H9 (cell line): ENCODE data around the gene ANKRD65. TPM values are rescaled to one million over a fixed set of nuclear protein-coding genes. Genes with fewer than 3 reads are reported as not detected.
"Not testable (repeated sequence)": the region's sequence is repeated elsewhere in the genome, so short reads cannot be mapped to it uniquely, and the experiment has no call there.

Source experiments
- DNase-seq: peaks from one replicate; pipeline ENCODE4 v3.0.0-alpha.2; 2017
- H2AFZ ChIP-seq: one replicate; pipeline ENCODE4 v1.6.1; 2013; ENCODE audit warnings: mild to moderate bottlenecking, low read length, control low read depth, moderate library complexity
- H2AK5ac ChIP-seq: 2 replicates; pipeline ENCODE4 v1.6.1; 2013; ENCODE audit warnings: low read length, control low read depth, mixed read lengths; ENCODE audit not compliant: insufficient read length
- H2BK120ac ChIP-seq: one replicate; pipeline ENCODE4 v1.6.1; 2013; ENCODE audit warnings: low read depth, mild to moderate bottlenecking, low read length, control low read depth, inconsistent platforms; ENCODE audit not compliant: poor library complexity, severe bottlenecking
- H2BK12ac ChIP-seq: 2 replicates; pipeline ENCODE4 v1.6.1; 2013; ENCODE audit warnings: low read length, control low read depth, mixed read lengths, low read depth; ENCODE audit not compliant: insufficient read length
- H2BK15ac ChIP-seq: 2 replicates; pipeline ENCODE4 v1.6.1; 2013; ENCODE audit warnings: low read depth, low read length, control low read depth
- H2BK20ac ChIP-seq: one replicate; pipeline ENCODE4 v1.6.1; 2013; ENCODE audit warnings: low read depth, mild to moderate bottlenecking, low read length, control low read depth, inconsistent platforms; ENCODE audit not compliant: poor library complexity, severe bottlenecking
- H2BK5ac ChIP-seq: 2 replicates; pipeline ENCODE4 v1.6.1; 2013; ENCODE audit warnings: low read length, control low read depth, mixed read lengths; ENCODE audit not compliant: insufficient read length
- H3K14ac ChIP-seq: 2 replicates; pipeline ENCODE4 v1.6.1; 2013; ENCODE audit warnings: low read length, control low read depth; ENCODE audit not compliant: insufficient read depth
- H3K18ac ChIP-seq: 2 replicates; pipeline ENCODE4 v1.6.1; 2013; ENCODE audit warnings: low read depth, mild to moderate bottlenecking, mixed read lengths, low read length, control low read depth; ENCODE audit not compliant: insufficient read length
- H3K23ac ChIP-seq: 2 replicates; pipeline ENCODE4 v1.6.1; 2013; ENCODE audit warnings: low read length, control low read depth, mixed read lengths, low read depth; ENCODE audit not compliant: insufficient read length
- H3K23me2 ChIP-seq: 2 replicates; pipeline ENCODE4 v1.6.1; 2013; ENCODE audit warnings: low read depth, mild to moderate bottlenecking, mixed read lengths, low read length, control low read depth; ENCODE audit not compliant: insufficient read length, poor library complexity, severe bottlenecking
- H3K27ac ChIP-seq: 2 replicates; pipeline ENCODE4 v1.5.1; 2013; ENCODE audit warnings: low read length, control low read depth, mixed read lengths, low read depth; ENCODE audit not compliant: insufficient read length
- H3K27me3 ChIP-seq: 2 replicates; pipeline ENCODE4 v1.6.1; 2013; ENCODE audit warnings: low read length, control low read depth, inconsistent platforms; ENCODE audit not compliant: insufficient read depth
- H3K4ac ChIP-seq: 2 replicates; pipeline ENCODE4 v1.6.1; 2013; ENCODE audit warnings: low read depth, mild to moderate bottlenecking, control low read depth, inconsistent platforms, low read length, moderate library complexity
- H3K4me1 ChIP-seq: 2 replicates; pipeline ENCODE4 v1.6.1; 2013; ENCODE audit warnings: low read length, control low read depth, inconsistent platforms; ENCODE audit not compliant: insufficient read depth
- H3K4me2 ChIP-seq: 2 replicates; pipeline ENCODE4 v1.6.1; 2013; ENCODE audit warnings: low read length, control low read depth, mixed read lengths; ENCODE audit not compliant: insufficient read length, insufficient read depth
- H3K56ac ChIP-seq: 2 replicates; pipeline ENCODE4 v1.6.1; 2013; ENCODE audit warnings: low read depth, mild to moderate bottlenecking, mixed read lengths, low read length, control low read depth; ENCODE audit not compliant: insufficient read length
- H3K79me1 ChIP-seq: 2 replicates; pipeline ENCODE4 v1.6.1; 2013; ENCODE audit warnings: low read depth, mild to moderate bottlenecking, moderate library complexity, low read length, control low read depth, inconsistent platforms; ENCODE audit not compliant: insufficient read depth, poor library complexity, severe bottlenecking
- H3K79me2 ChIP-seq: 2 replicates; pipeline ENCODE4 v1.6.1; 2013; ENCODE audit warnings: low read length, control low read depth, inconsistent platforms; ENCODE audit not compliant: insufficient read depth
- H3K9ac ChIP-seq: 2 replicates; pipeline ENCODE4 v1.6.1; 2013; ENCODE audit warnings: low read length, control low read depth, mixed read lengths; ENCODE audit not compliant: insufficient read length; ENCODE audit errors: extremely low read depth
- H3K9me3 ChIP-seq: one replicate; pipeline ENCODE4 v1.6.1; 2013; ENCODE audit warnings: low read depth, low read length, inconsistent platforms; ENCODE audit not compliant: control insufficient read depth
- H3T11ph ChIP-seq: one replicate; pipeline ENCODE4 v1.6.1; 2013; ENCODE audit warnings: mild to moderate bottlenecking, low read length, control low read depth, inconsistent platforms
- H4K20me1 ChIP-seq: one replicate; pipeline ENCODE4 v1.6.1; 2013; ENCODE audit not compliant: control insufficient read depth, insufficient read length, insufficient read depth
- H4K5ac ChIP-seq: 2 replicates; pipeline ENCODE4 v1.6.1; 2013; ENCODE audit warnings: low read depth, mild to moderate bottlenecking, mixed read lengths, low read length, control low read depth; ENCODE audit not compliant: insufficient read length
- H4K8ac ChIP-seq: replicated peaks from 2 replicates; pipeline ENCODE4 v1.6.1; 2013; ENCODE audit warnings: low read length, control low read depth, mixed read lengths, low read depth; ENCODE audit not compliant: insufficient read length
- H4K91ac ChIP-seq: 2 replicates; pipeline ENCODE4 v1.6.1; 2013; ENCODE audit warnings: low read depth, mild to moderate bottlenecking, moderate library complexity, mixed read lengths, low read length, control low read depth; ENCODE audit not compliant: insufficient read length
- H3K27ac Mint-ChIP-seq, 3 experiments: 2 replicates in 2 of 3; 3 replicates in 1 of 3; pipeline ENCODE4 v1.8.0; 2020 to 2021; ENCODE audit warnings: mixed read lengths in 3 of 3, mild to moderate bottlenecking in 1 of 3, moderate library complexity in 1 of 3
- H3K27me3 Mint-ChIP-seq: 2 replicates; pipeline ENCODE4 v1.8.0; 2021; ENCODE audit warnings: low read depth, mild to moderate bottlenecking, moderate library complexity, mixed read lengths
- H3K36me3 Mint-ChIP-seq, 3 experiments: 2 replicates in 2 of 3; 3 replicates in 1 of 3; pipeline ENCODE4 v1.8.0; 2020 to 2021; ENCODE audit warnings: low read depth in 3 of 3, mixed read lengths in 3 of 3; ENCODE audit not compliant: insufficient read depth in 1 of 3
- H3K4me1 Mint-ChIP-seq, 2 experiments: 2 replicates each; pipeline ENCODE4 v1.8.0; 2020; ENCODE audit warnings: mixed read lengths in 2 of 2
- H3K4me3 Mint-ChIP-seq, 2 experiments: 2 replicates in 1 of 2; 3 replicates in 1 of 2; pipeline ENCODE4 v1.8.0; 2020 to 2021; ENCODE audit warnings: mild to moderate bottlenecking in 2 of 2, mixed read lengths in 2 of 2, moderate library complexity in 1 of 2
- H3K9me3 Mint-ChIP-seq, 2 experiments: 2 replicates in 1 of 2; 3 replicates in 1 of 2; pipeline ENCODE4 v1.8.0; 2020; ENCODE audit warnings: mild to moderate bottlenecking in 2 of 2, mixed read lengths in 2 of 2, moderate library complexity in 1 of 2
- WGBS: extraction: QIAGEN DNeasy Blood & Tissue Kit; methylation state at CpG from one replicate; pipeline ENCODE4 v1.1.7; 2013; ENCODE audit warnings: missing lambda C conversion rate, low lambda C conversion rate, mixed read lengths; ENCODE audit not compliant: insufficient read length; ENCODE audit errors: extremely low coverage; 5-methylcytosine and 5-hydroxymethylcytosine counted together
- total RNA-seq: library from RNA; stranded (reverse); gene quantifications from 2 replicates; pipeline ENCODE4 v1.2.1, GENCODE V29; 2021
- TF ChIP-seq, protein P1 (sequence below): fragments of 200-600 bp; sonication (generic); conservative IDR thresholded peaks from 3 replicates; pipeline ENCODE4 v1.8.0; 2021; ENCODE audit warnings: antibody characterized with exemption, mild to moderate bottlenecking

Gene ANKRD65
- total RNA-seq, 1 experiment from 2014 or later = 3.1 TPM

DNA sequence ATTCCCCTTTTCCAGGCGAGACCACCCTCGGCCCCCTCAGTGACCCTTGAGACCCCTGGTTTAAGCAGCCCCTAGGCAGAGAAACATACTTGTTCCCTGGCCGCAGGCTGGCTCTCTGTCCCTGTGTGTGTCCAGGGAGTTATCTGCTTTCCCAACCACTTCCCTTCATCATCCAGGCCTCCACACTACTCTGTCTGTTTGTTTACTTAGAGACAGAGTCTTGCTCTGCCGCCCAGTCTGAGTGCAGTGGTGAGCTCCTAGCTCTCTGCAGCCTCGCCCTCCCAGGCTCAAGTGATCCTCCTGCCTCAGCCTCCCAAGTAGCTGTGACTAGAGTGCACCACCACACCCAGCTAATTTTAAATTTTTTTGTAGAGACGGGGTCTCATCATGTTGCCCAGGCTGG is 8.6 kb upstream of the ANKRD65 start:
- Histone ChIP-seq H2BK20ac (no peak overlapping the region), H2BK12ac (no peak overlapping the region), H3K18ac (no peak overlapping the region), H3K56ac (no peak overlapping the region), H3K79me2 (no peaks in the 10 kb centered on the region), H3K14ac (no peak overlapping the region), H3K9ac (no peak overlapping the region), H3K4me1 (peaks cover 2% of the 10 kb centered on the region; the same call in 1 of the 2 replicates), H3T11ph (no peak overlapping the region), H2AFZ (no peak overlapping the region), H3K4ac (no peak overlapping the region), H4K20me1 (no peaks in the 10 kb centered on the region), H4K91ac (no peak overlapping the region), H2BK5ac (no peak overlapping the region), H4K8ac (no peak overlapping the region), H3K9me3 (no peaks in the 10 kb centered on the region), H3K79me1 (no peaks in the 10 kb centered on the region), H3K27me3 (no peaks in the 10 kb centered on the region), H3K4me2 (no peak overlapping the region), H2BK15ac (no peak overlapping the region), H3K23me2 (peaks cover 3% of the 10 kb centered on the region), H2BK120ac (no peak overlapping the region), H3K27ac (no peak overlapping the region), H3K23ac (no peak overlapping the region), H4K5ac (no peak overlapping the region), H2AK5ac (no peak overlapping the region)
- H3K4me3 Mint-ChIP-seq = peak overlapping the region in 1 of 2 experiments; percentile 61; a peak in 2 of 5 replicates
- no peak for DNase-seq
- peak overlapping the region in 1 of 3 experiments; percentile 62; a peak in 1 of 7 replicates for H3K27ac Mint-ChIP-seq
- H3K9me3 Mint-ChIP-seq = peaks cover 3 to 4% of the 10 kb centered on the region in 2 experiments; a peak in 4 of 5 replicates
- H3K4me1 Mint-ChIP-seq = peaks cover 32 to 53% of the 10 kb centered on the region in 2 experiments
- TF ChIP-seq, protein P1, sequence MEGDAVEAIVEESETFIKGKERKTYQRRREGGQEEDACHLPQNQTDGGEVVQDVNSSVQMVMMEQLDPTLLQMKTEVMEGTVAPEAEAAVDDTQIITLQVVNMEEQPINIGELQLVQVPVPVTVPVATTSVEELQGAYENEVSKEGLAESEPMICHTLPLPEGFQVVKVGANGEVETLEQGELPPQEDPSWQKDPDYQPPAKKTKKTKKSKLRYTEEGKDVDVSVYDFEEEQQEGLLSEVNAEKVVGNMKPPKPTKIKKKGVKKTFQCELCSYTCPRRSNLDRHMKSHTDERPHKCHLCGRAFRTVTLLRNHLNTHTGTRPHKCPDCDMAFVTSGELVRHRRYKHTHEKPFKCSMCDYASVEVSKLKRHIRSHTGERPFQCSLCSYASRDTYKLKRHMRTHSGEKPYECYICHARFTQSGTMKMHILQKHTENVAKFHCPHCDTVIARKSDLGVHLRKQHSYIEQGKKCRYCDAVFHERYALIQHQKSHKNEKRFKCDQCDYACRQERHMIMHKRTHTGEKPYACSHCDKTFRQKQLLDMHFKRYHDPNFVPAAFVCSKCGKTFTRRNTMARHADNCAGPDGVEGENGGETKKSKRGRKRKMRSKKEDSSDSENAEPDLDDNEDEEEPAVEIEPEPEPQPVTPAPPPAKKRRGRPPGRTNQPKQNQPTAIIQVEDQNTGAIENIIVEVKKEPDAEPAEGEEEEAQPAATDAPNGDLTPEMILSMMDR = no peak
- no peaks in the 10 kb centered on the region for H3K27me3 Mint-ChIP-seq
- no CpG with 5 or more reads among the region's 6 CpGs for WGBS
- H3K36me3 Mint-ChIP-seq = peaks cover 3 to 5% (median 4%) of the 10 kb centered on the region in 3 experiments; a peak in 6 of 7 replicates

DNA sequence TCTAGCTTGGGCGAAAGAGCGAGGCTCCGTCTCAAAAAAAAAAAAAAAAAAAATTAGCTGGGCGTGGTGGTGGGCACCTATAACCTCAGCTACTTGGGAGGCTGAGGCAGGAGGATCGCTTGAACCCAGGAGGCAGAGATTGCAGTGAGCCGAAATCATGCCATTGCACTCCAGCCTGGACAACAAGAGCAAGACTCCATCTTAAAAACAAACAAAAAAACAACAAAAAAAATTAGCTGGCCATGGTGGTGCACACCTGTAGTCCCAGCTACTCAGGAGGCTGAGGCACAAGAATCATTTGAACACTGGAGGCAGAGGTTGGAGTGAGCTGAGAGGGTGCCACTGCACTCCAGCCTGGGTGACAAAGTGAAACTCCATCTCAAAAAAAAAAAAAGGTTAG is 7.9 kb upstream of the ANKRD65 start:
- not testable (repeated sequence) for H3K27ac Mint-ChIP-seq, H4K20me1 ChIP-seq, H3K36me3 Mint-ChIP-seq, H3K18ac ChIP-seq, H4K91ac ChIP-seq, H2BK12ac ChIP-seq, H3K4me1 ChIP-seq, H3K79me1 ChIP-seq, H4K8ac ChIP-seq, H3K9me3 ChIP-seq, H2BK120ac ChIP-seq, H3K79me2 ChIP-seq, H2BK15ac ChIP-seq, H2AFZ ChIP-seq, H3K4ac ChIP-seq, H3K14ac ChIP-seq, H3K27ac ChIP-seq, H2BK20ac ChIP-seq, H3T11ph ChIP-seq, H4K5ac ChIP-seq, H3K4me2 ChIP-seq, H2BK5ac ChIP-seq, H3K9me3 Mint-ChIP-seq, H3K56ac ChIP-seq, H3K9ac ChIP-seq, H3K27me3 ChIP-seq, H3K23ac ChIP-seq, H3K23me2 ChIP-seq, H3K27me3 Mint-ChIP-seq, DNase-seq, H2AK5ac ChIP-seq
- Mint-ChIP-seq H3K4me1 (peaks cover 32 to 50% of the 10 kb centered on the region in 2 experiments), H3K4me3 (peak overlapping the region in 1 of 2 experiments; percentile 26; a peak in 2 of 5 replicates)
- no CpG with 5 or more reads among the region's 6 CpGs for WGBS
